ENCODE data around the gene DNAH14.
"Not testable (repeated sequence)": the region's sequence is repeated elsewhere in the genome, so short reads cannot be mapped to it uniquely, and the experiment has no call there.

DNAH14 gene

GRCh38 chr1:224929335-224930237, at the start of gene DNAH14:
DNAH14 (plus strand) TSS chr1:224929675; CDS start chr1:224952703, 23,028 bp downstream.
- peak; percentile 76 for DNase-seq (ENCODE audit: low spot score)

- no peak for DNase-seq (ENCODE audit: low spot score)
These were observed 48.7 kb upstream of the DNAH14 start for GRCh38 chr1:224880593-224881307.

GRCh38 chr1:224881308-224881692, 48.2 kb upstream of the DNAH14 start:
- DNase-seq (ENCODE audit: low spot score) = not testable (repeated sequence)

- no peak for DNase-seq (ENCODE audit: low spot score)
These were observed 47.7 kb upstream of the DNAH14 start for GRCh38 chr1:224881762-224882211.

GRCh38 chr1:224882264-224882663, 47.2 kb upstream of the DNAH14 start:
- DNase-seq (ENCODE audit: low spot score) = no peak

- DNase-seq (ENCODE audit: low spot score) = no peak
These were observed 46.4 kb upstream of the DNAH14 start for GRCh38 chr1:224883091-224883490.

GRCh38 chr1:224884361-224884801, 45.1 kb upstream of the DNAH14 start:
- no peak for DNase-seq (ENCODE audit: low spot score)

- not testable (repeated sequence) for DNase-seq (ENCODE audit: low spot score)
These were observed 44.1 kb upstream of the DNAH14 start for GRCh38 chr1:224885376-224885775.

GRCh38 chr1:224894915-224895314, 34.6 kb upstream of the DNAH14 start:
- DNase-seq (ENCODE audit: low spot score) = no peak

- no peak for DNase-seq (ENCODE audit: low spot score)
These were observed 33.2 kb upstream of the DNAH14 start for GRCh38 chr1:224896130-224896781.

- DNase-seq (ENCODE audit: low spot score) = no peak
These were observed 31.7 kb upstream of the DNAH14 start for GRCh38 chr1:224897529-224898327.

GRCh38 chr1:224898937-224899336, 30.5 kb upstream of the DNAH14 start:
- DNase-seq (ENCODE audit: low spot score) = no peak

GRCh38 chr1:224900062-224900630, 29.3 kb upstream of the DNAH14 start:
- DNase-seq (ENCODE audit: low spot score) = no peak

- DNase-seq (ENCODE audit: low spot score) = no peak
These were observed 28.2 kb upstream of the DNAH14 start for GRCh38 chr1:224901087-224901810.

GRCh38 chr1:224903955-224904354, 25.5 kb upstream of the DNAH14 start:
- DNase-seq (ENCODE audit: low spot score) = no peak

- DNase-seq (ENCODE audit: low spot score) = no peak
These were observed 23.1 kb upstream of the DNAH14 start for GRCh38 chr1:224906340-224906739.

GRCh38 chr1:224911217-224911616, 18.3 kb upstream of the DNAH14 start:
- no peak for DNase-seq (ENCODE audit: low spot score)

- DNase-seq (ENCODE audit: low spot score) = no peak
These were observed 15.1 kb upstream of the DNAH14 start for GRCh38 chr1:224914292-224914900.

GRCh38 chr1:224919508-224919907, 10.0 kb upstream of the DNAH14 start:
- no peak for DNase-seq (ENCODE audit: low spot score)

- DNase-seq (ENCODE audit: low spot score) = no peak
These were observed 8.5 kb upstream of the DNAH14 start for GRCh38 chr1:224920930-224921329.

All from HuH-7.5 (cell line).